ENCODE results near the gene NECAB2. TPM values are rescaled to one million over a fixed set of nuclear protein-coding genes. Genes with fewer than 3 reads are reported as not detected.

Gene NECAB2
- total RNA-seq (2014; rRNA removed; shearing (Covaris generic); ENCODE audit: low replicate concordance) = not detected in 2 replicates

- no peaks in the 10 kb centered on the region for H3K36me3 ChIP-seq
- H3K9me3 ChIP-seq = no peaks in the 10 kb centered on the region
- no peaks in the 10 kb centered on the region for H3K27me3 ChIP-seq
- DNase-seq = peak; percentile 29
- no peak within 1 kb of the TSS for H3K4me3 ChIP-seq
Observed at GRCh38 chr16:83967838-83968305, at the start of gene NECAB2. NECAB2 (plus strand) TSS chr16:83968244; CDS start chr16:83968649, 405 bp downstream.

DNA sequence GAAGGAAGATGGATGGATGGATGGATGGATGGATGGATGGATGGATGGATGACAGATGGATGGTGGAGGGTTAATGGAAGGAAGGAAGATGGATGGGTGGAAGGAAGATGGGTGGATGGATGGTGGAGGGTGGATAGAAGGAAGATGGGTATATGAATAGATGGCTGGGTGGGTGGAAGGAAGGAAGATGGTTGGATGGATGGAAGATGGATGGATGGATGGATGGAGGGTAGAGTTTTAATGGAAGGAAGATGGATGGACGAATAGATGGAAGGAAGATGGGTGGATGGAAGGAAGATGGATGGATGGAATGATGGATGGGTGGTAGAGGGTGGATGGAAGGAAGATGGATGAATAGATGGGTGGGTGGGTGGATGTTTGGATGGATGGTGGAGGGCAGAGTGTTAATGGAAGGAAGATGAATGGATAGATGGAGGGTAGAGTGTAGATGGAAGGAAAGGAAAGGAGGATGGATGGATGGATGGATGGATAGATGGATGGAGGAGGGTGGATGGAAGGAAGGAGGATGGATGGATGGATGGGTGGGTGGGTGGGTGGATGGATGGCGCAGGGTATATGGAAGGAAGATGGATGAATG lies 47.1 kb upstream of the NECAB2 start:
- Histone ChIP-seq H3K27me3 (no peaks in the 10 kb centered on the region), H3K36me3 (no peaks in the 10 kb centered on the region), H3K9me3 (no peaks in the 10 kb centered on the region), H3K4me3 (no peak overlapping the region)
- no peak for DNase-seq

DNA sequence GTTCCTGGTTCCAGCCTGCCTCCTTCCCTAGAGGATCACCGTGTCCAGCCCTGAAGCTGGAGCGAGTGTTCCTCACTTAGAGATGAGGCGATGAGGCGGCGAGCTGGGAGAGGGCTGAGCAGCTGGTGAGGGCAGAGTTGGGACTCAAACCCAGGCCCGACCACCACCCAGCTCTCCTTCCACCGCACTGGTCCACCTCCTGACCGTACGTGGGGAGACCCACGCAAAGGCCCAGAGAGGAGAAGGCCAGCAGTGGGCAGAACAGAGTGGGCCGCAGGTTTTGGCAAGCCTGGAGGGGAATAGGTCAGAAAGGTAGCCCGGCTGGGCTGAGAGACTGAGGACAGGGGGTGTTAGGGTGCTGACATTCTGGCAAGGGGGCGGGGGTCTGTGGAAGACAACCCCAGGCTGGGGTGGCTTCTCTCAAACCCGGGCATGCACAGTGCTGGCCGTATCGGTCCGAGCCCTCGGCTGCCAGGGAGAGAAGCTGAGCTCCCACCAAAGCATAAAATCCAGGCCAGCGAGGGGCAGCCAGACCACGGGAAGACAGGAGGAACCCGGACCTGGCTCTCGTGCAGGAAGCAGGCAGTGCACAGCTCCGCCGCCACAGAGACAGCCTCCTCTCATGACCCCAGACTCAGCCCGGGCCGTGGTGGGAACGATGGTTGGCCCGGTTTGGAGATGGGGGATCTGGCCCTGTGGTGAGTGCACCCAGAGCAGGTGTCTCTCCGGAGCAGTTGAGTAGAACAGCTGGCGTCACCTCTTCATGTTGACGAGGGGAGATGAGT lies 44.3 kb upstream of the NECAB2 start:
- Histone ChIP-seq H3K36me3 (no peaks in the 10 kb centered on the region), H3K27me3 (no peaks in the 10 kb centered on the region), H3K9me3 (no peaks in the 10 kb centered on the region), H3K4me3 (no peak overlapping the region)
- no peak for DNase-seq

GRCh38 chr16:83924686-83925085 lies 43.4 kb upstream of the NECAB2 start:
- Histone ChIP-seq H3K36me3 (no peaks in the 10 kb centered on the region), H3K27me3 (no peaks in the 10 kb centered on the region), H3K4me3 (no peak overlapping the region), H3K9me3 (no peaks in the 10 kb centered on the region)
- no peak for DNase-seq

- no peak overlapping the region for H3K4me3 ChIP-seq
- no peaks in the 10 kb centered on the region for H3K9me3 ChIP-seq
- no peak for DNase-seq
- H3K36me3 ChIP-seq = no peaks in the 10 kb centered on the region
- no peaks in the 10 kb centered on the region for H3K27me3 ChIP-seq
Observed at GRCh38 chr16:83925095-83925905, 42.7 kb upstream of the NECAB2 start.

- H3K9me3 ChIP-seq = no peaks in the 10 kb centered on the region
- H3K27me3 ChIP-seq = no peaks in the 10 kb centered on the region
- H3K36me3 ChIP-seq = no peaks in the 10 kb centered on the region
- DNase-seq = no peak
- no peak overlapping the region for H3K4me3 ChIP-seq
Observed at GRCh38 chr16:83925957-83926725, 41.9 kb upstream of the NECAB2 start.

DNA sequence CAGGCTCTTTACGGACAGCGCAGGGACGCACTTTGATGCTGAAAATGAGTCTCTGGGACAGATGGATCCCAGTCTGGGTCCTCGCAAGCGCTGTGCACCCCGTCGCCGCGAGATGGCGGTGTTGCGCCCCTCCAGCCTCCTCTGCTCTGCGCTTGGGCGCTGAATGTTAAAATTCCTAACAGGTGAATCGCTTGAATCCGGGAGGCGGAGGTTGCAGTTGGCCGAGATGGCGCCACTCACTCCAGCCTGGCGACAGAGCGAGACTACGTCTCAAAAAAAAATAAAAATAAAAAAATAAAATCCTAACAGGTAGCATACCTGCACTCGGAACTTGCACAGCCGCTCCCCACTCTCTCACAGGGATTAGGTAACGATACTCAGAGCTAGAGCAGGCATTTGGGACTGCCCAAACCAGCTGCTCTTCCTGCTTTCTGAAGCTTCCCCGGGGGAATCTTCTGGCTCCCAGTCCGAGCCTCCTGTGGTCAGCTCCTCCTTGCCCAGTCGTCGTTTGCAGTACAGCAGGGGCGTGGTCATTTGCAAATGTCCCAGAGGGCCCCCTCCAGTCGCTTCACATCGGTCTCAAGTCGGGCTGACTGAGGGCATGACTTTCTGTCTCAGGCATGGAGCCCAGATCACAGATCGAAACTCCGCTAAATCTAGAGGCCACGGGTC lies 41.2 kb upstream of the NECAB2 start:
- Histone ChIP-seq H3K9me3 (no peaks in the 10 kb centered on the region), H3K36me3 (no peaks in the 10 kb centered on the region), H3K27me3 (no peaks in the 10 kb centered on the region), H3K4me3 (no peak overlapping the region)
- DNase-seq = peak; percentile 58

- Histone ChIP-seq H3K36me3 (no peaks in the 10 kb centered on the region), H3K9me3 (no peaks in the 10 kb centered on the region), H3K27me3 (no peaks in the 10 kb centered on the region), H3K4me3 (no peak overlapping the region)
- DNase-seq = no peak
Observed at GRCh38 chr16:83928341-83929055, 39.5 kb upstream of the NECAB2 start.

GRCh38 chr16:83929811-83930555 lies 38.1 kb upstream of the NECAB2 start:
- H3K27me3 ChIP-seq = no peaks in the 10 kb centered on the region
- no peak for DNase-seq
- no peaks in the 10 kb centered on the region for H3K36me3 ChIP-seq
- no peaks in the 10 kb centered on the region for H3K9me3 ChIP-seq
- no peak overlapping the region for H3K4me3 ChIP-seq

DNA sequence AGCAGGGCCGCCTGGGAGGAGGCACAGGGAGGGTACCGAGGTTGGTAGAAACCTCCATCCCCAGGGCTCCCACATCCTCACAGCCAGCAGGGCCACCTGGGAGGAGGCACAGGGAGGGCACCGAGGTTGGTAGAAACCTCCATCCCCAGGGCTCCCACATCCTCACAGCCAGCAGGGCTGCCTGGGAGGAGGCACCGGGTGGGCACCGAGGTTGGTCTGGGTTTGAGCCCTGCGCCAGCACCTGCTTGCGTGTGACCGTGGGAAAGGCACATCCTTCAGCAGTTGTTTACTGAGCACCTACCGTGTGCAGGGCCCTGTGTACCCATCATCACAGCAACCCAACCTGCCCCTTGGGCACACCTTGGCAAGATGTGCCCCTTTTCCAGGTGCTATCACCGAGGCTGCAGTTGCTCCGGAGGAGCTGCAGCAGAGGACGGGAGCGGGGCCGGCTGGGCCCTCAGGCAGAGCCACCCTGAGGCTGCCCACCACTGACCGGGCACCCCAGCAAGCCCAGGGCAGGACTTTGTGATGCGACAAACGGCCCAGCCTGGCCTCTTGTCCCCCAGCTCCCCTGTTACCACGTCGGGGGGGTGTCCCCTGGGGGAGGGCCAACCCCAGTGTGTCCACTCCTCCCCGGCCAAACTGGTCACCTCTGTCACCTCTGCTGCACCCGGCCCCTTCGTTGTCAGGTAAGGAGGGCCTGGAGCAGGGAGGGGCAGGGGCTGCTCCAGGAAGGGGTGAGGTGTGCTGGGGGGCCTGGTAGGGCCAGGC lies 37.1 kb upstream of the NECAB2 start:
- H3K27me3 ChIP-seq = no peaks in the 10 kb centered on the region
- H3K4me3 ChIP-seq = no peak overlapping the region
- no peaks in the 10 kb centered on the region for H3K9me3 ChIP-seq
- H3K36me3 ChIP-seq = no peaks in the 10 kb centered on the region
- DNase-seq = no peak

GRCh38 chr16:83931556-83931955 lies 36.5 kb upstream of the NECAB2 start:
- no peak for DNase-seq
- no peaks in the 10 kb centered on the region for H3K36me3 ChIP-seq

DNA sequence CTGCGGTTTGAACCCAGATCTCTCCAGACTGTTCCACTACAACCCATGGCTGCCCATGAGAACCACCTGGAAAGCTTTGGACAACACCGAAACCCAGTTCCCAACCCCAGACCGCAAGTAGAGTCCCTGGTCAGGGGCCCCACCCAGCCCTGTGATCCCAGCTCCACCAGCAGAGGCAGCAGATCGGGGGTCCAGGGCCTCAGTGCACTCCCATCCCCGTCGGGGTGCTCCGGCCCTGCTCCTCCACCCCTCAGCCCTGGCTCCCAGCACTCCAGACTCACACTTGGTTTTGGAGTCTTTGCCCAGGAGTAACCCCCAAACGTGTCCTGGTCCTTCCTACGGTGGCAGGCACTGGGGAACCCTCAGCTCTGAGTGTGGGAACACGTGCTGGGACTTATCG lies 35.7 kb upstream of the NECAB2 start:
- Histone ChIP-seq H3K9me3 (no peaks in the 10 kb centered on the region), H3K36me3 (no peaks in the 10 kb centered on the region), H3K27me3 (no peaks in the 10 kb centered on the region), H3K4me3 (no peak overlapping the region)
- no peak for DNase-seq

More at GRCh38 chr16:83931556-83931955, 36.5 kb upstream of the NECAB2 start:
- no peak overlapping the region for H3K4me3 ChIP-seq
- H3K9me3 ChIP-seq = no peaks in the 10 kb centered on the region
- H3K27me3 ChIP-seq = no peaks in the 10 kb centered on the region

DNA sequence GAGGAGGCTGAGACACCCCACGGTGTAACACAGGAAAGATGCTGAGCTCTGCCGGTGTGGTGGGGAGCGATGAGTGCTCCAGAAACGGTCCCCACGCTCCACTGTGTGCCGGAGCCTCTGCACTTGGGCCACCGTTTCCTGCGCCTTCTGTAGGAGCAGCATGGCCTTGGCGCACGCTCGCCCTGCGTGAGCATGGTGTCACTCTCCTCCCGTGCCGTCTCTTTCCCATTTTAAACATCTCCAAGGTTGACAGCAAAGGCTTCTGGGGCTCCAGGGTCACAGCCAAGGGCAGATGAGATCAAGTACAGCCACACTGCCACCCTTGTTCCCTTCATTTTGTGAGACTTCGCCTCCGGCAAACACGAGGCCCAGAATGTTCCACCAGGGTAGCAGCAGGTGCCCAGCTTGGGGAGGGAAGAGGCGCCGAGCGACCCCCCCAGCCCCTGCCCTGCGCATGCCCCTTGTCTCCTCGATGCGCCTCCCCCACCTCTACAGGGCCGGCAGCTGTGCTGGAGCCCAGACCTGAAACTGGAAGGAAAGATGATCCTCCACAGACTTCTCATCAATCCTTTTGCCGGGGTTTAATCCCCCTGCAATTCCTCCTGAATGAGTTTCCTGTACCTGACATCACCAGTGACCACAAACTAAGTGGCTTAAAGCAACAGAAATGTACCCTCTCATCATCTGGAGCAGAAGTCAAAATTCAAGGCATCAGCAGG lies 34.9 kb upstream of the NECAB2 start:
- DNase-seq = no peak
- H3K9me3 ChIP-seq = no peaks in the 10 kb centered on the region
- H3K27me3 ChIP-seq = no peaks in the 10 kb centered on the region
- no peaks in the 10 kb centered on the region for H3K36me3 ChIP-seq
- H3K4me3 ChIP-seq = no peak overlapping the region
